Endothelial cell of umbilical vein (primary cell): ENCODE data around the gene MIEN1. TPM values are rescaled to one million over a fixed set of nuclear protein-coding genes. Genes with fewer than 3 reads are reported as not detected.

Experiments used
- BruUV-seq: library from RNA; stranded (reverse); fragments of 400-500 nt; replicated peaks from 2 replicates; lab custom pipeline; 2021; lab: Mats Ljungman, UMichigan
- CTCF ChIA-PET: fragments of 300-600, 350-600 bp; sonication (Branson Sonifier 250); formaldehyde crosslinking; loops from one replicate; lab custom pipeline; 2021; ENCODE audit warnings: antibody characterized with exemption, inconsistent platforms; lab: Charles Lee
- POLR2A ChIA-PET: fragments of 300-600, 350-600 bp; sonication (Branson Sonifier 250); formaldehyde crosslinking; loops from one replicate; lab custom pipeline; 2021; ENCODE audit warnings: antibody characterized with exemption, inconsistent platforms; lab: Charles Lee
- DNase-seq: peaks from one replicate; pipeline ENCODE4 v3.0.0-alpha.2; 2011; ENCODE audit warnings: low read depth, low spot score
- FAIRE-seq: peaks from 2 replicates; lab custom pipeline; 2011; peaks lifted over from hg19 to GRCh38; lab: Jason Lieb, UNC
- H2AFZ ChIP-seq: 2 replicates; pipeline ENCODE4 v1.6.0; 2012; ENCODE audit warnings: low read depth, low read length, control low read depth, inconsistent platforms
- H3K27ac ChIP-seq: 2 replicates; pipeline ENCODE4 v1.5.1; 2011; ENCODE audit warnings: low read depth, mild to moderate bottlenecking, control low read depth, low read length, moderate library complexity; ENCODE audit not compliant: insufficient read depth
- H3K27me3 ChIP-seq, 2 experiments: 2 replicates each; pipeline versions ENCODE4 v1.6.0 to v1.6.1; 2011; ENCODE audit warnings: low read length in 2 of 2, mixed read lengths in 1 of 2; ENCODE audit not compliant: control insufficient read depth in 2 of 2, insufficient read depth in 2 of 2
- H3K36me3 ChIP-seq, 2 experiments: 2 replicates in 1 of 2; 3 replicates in 1 of 2; pipeline ENCODE4 v1.5.1; 2011; ENCODE audit warnings: low read length in 2 of 2, mild to moderate bottlenecking in 1 of 2, moderate library complexity in 1 of 2; ENCODE audit not compliant: control insufficient read depth in 2 of 2, insufficient read depth in 2 of 2; ENCODE audit errors: extremely low read depth in 1 of 2
- H3K4me1 ChIP-seq: 3 replicates; pipeline ENCODE4 v1.5.1; 2011; ENCODE audit warnings: mild to moderate bottlenecking, low read length; ENCODE audit not compliant: control insufficient read depth, insufficient read depth; ENCODE audit errors: extremely low read depth
- H3K4me2 ChIP-seq: 2 replicates; pipeline ENCODE4 v1.6.1; 2011; ENCODE audit warnings: low read length, control low read depth, mixed read lengths; ENCODE audit not compliant: insufficient read depth
- H3K4me3 ChIP-seq, 3 experiments: fragments of 200-600 bp in 1 of 3; sonication (generic), shearing (Covaris generic) in 1 of 3; replicated peaks in 1 of 3; 2 replicates each; pipeline ENCODE4 v1.5.1; 2011 to 2016; ENCODE audit warnings: control low read depth in 3 of 3, low read length in 3 of 3, mild to moderate bottlenecking in 2 of 3, inconsistent platforms in 1 of 3, low read depth in 1 of 3, moderate library complexity in 1 of 3; ENCODE audit not compliant: insufficient read depth in 1 of 3
- H3K79me2 ChIP-seq: 2 replicates; pipeline ENCODE4 v1.6.0; 2012; ENCODE audit warnings: low read length, inconsistent platforms; ENCODE audit not compliant: control insufficient read depth, insufficient read depth
- H3K9ac ChIP-seq: replicated peaks from 2 replicates; pipeline ENCODE3; 2011; ENCODE audit warnings: low read length, control low read depth; ENCODE audit not compliant: insufficient read depth; ENCODE audit errors: extremely low read depth
- H3K9me1 ChIP-seq: replicated peaks from 3 replicates; pipeline ENCODE4 v1.6.0; 2011; ENCODE audit warnings: mild to moderate bottlenecking, low read length; ENCODE audit not compliant: control insufficient read depth, insufficient read depth; ENCODE audit errors: extremely low read depth
- H3K9me3 ChIP-seq: replicated peaks from 2 replicates; pipeline ENCODE4 v1.5.1; 2012; ENCODE audit warnings: low read length, inconsistent platforms; ENCODE audit not compliant: control insufficient read depth, insufficient read depth
- H4K20me1 ChIP-seq: replicated peaks from 2 replicates; pipeline ENCODE3; 2011; ENCODE audit warnings: mild to moderate bottlenecking, low read length; ENCODE audit not compliant: control insufficient read depth, insufficient read depth; ENCODE audit errors: extremely low read depth
- EZH2 ChIP-seq: IDR thresholded peaks from 2 replicates; pipeline ENCODE4 v1.6.1; 2012; ENCODE audit warnings: borderline replicate concordance, low read depth, mild to moderate bottlenecking, moderate library complexity, low read length, inconsistent platforms; ENCODE audit not compliant: severe bottlenecking
- FOS ChIP-seq: IDR thresholded peaks from 2 replicates; pipeline ENCODE4 v1.6.1; 2011; ENCODE audit warnings: mild to moderate bottlenecking, low read length, moderate library complexity, borderline replicate concordance; ENCODE audit not compliant: insufficient read depth
- GATA2 ChIP-seq: IDR thresholded peaks from 2 replicates; pipeline ENCODE4 v1.7.0; 2011; ENCODE audit warnings: low read depth, mild to moderate bottlenecking, moderate library complexity, mixed read lengths, low read length; ENCODE audit not compliant: insufficient read length, insufficient read depth
- JUN ChIP-seq: IDR thresholded peaks from 2 replicates; pipeline ENCODE4 v1.6.1; 2011; ENCODE audit warnings: borderline replicate concordance, low read depth; ENCODE audit not compliant: insufficient read length, insufficient read depth
- MAX ChIP-seq: IDR thresholded peaks from 2 replicates; pipeline ENCODE4 v1.6.1; 2011; ENCODE audit not compliant: insufficient read depth, insufficient read length
- MYC ChIP-seq: IDR thresholded peaks from one replicate; pipeline ENCODE4 v1.6.1; 2011; ENCODE audit warnings: mild to moderate bottlenecking, low read depth, low read length
- POLR2A ChIP-seq: IDR thresholded peaks from 2 replicates; pipeline ENCODE4 v1.6.1; 2012; ENCODE audit warnings: low read depth, mild to moderate bottlenecking, control low read depth, low read length
- POLR2AphosphoS5 ChIP-seq: IDR thresholded peaks from 2 replicates; pipeline ENCODE4 v1.6.1; 2012; ENCODE audit warnings: low read depth, mild to moderate bottlenecking, control low read depth, low read length, moderate library complexity; ENCODE audit not compliant: insufficient read depth
- dilution Hi-C: fragments of 300-500 bp; cut with MboI; formaldehyde crosslinking; loops from one replicate; pipeline ENCODE4 v1.15.0; 2019; ENCODE audit warnings: low sequenced_read_pairs; ENCODE audit not compliant: extremely low pct_ligation_motif_present
- intact Hi-C: fragments of 100-400 bp; cut with micrococcal nuclease; formaldehyde crosslinking; loops from one replicate; pipeline ENCODE4 v1.10.0; 2022
- polyA plus RNA-seq, 4 experiments: library from polyadenylated mRNA; depleted of rRNA in 3 of 4; stranded (reverse) in 3 of 4; unstranded in 1 of 4; fragments of >200 nt; gene quantifications; 2 replicates each; pipeline versions ENCODE4 v1.2.1 to v1.2.3, GENCODE V29; 2011 to 2012; ENCODE audit warnings: missing spikeins in 1 of 4
- total RNA-seq: library from RNA; stranded (reverse); gene quantifications from 2 replicates; pipeline ENCODE4 v1.2.3, GENCODE V29; 2021
- TF ChIP-seq, protein P1 (sequence below), 2 donors: IDR thresholded peaks; 1 replicate in 1 of 2; 2 replicates in 1 of 2; pipeline ENCODE4 v1.5.1; 2011; ENCODE audit warnings: low read length in 2 of 2, mild to moderate bottlenecking in 2 of 2, moderate library complexity in 2 of 2, control low read depth in 1 of 2, inconsistent platforms in 1 of 2, low read depth in 1 of 2; ENCODE audit not compliant: insufficient read depth in 1 of 2; ENCODE audit errors: extremely low read depth in 1 of 2

The MIEN1 gene
- total and polyA plus RNA-seq, 2 donors (not counting 3 experiments of a cell fraction or from before 2014, with no cell fraction given), result 42.4 to 74.5 TPM

- Histone ChIP-seq H3K9me1 (no peaks in the 10 kb centered on the region), H4K20me1 (no peaks in the 10 kb centered on the region), H3K79me2 (no peaks in the 10 kb centered on the region), H3K4me3 (no peak overlapping the region), H3K4me2 (no peak overlapping the region), H3K9me3 (no peaks in the 10 kb centered on the region), H3K4me1 (peaks cover 19% of the 10 kb centered on the region), H3K27me3 (no peaks in the 10 kb centered on the region), H3K36me3 (peaks cover 2% of the 10 kb centered on the region in 2 experiments), H3K27ac (no peak overlapping the region), H3K9ac (no peak overlapping the region), H2AFZ (no peak overlapping the region)
- TF ChIP-seq JUN (no peak), GATA2 (no peak), FOS (no peak), MAX (no peak), MYC (no peak), POLR2A (no peak), EZH2 (no peak), POLR2AphosphoS5 (no peak)
- TF ChIP-seq, protein P1, sequence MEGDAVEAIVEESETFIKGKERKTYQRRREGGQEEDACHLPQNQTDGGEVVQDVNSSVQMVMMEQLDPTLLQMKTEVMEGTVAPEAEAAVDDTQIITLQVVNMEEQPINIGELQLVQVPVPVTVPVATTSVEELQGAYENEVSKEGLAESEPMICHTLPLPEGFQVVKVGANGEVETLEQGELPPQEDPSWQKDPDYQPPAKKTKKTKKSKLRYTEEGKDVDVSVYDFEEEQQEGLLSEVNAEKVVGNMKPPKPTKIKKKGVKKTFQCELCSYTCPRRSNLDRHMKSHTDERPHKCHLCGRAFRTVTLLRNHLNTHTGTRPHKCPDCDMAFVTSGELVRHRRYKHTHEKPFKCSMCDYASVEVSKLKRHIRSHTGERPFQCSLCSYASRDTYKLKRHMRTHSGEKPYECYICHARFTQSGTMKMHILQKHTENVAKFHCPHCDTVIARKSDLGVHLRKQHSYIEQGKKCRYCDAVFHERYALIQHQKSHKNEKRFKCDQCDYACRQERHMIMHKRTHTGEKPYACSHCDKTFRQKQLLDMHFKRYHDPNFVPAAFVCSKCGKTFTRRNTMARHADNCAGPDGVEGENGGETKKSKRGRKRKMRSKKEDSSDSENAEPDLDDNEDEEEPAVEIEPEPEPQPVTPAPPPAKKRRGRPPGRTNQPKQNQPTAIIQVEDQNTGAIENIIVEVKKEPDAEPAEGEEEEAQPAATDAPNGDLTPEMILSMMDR (IDR thresholded peaks at IDR 0.05; ENCODE audit: extremely low read depth in 1 of 2, insufficient read depth in 1 of 2, low read depth in 1 of 2, low read length in 2 of 2), result no peak
- dilution Hi-C loops (no loop called here), intact Hi-C loops (no loop called here)
- ChIA-PET POLR2A (no interaction called here), CTCF (interaction anchor here (1.6 kb wide), 2 partner anchors 71 to 103 kb away, joined by 5 to 7 read pairs; no protein-coding TSS in a partner anchor)
- no TSS peak for BruUV-seq
- DNase-seq (no peak), FAIRE-seq (no peak)
These were observed 5.6 kb downstream of the MIEN1 start for GRCh38 chr17:39724731-39725130.
